ENCODE measurements around the gene ABHD15.
A peak's percentile ranks its signal among the peaks of the same experiment; 100 is the strongest.

ABHD15 gene

GRCh38 chr17:29607557-29608195, 40.8 kb upstream of the ABHD15 start:
- no peak for DNase-seq (ENCODE audit: low read depth)
- no peak overlapping the region for H3K4me3 ChIP-seq (ENCODE audit: low read depth, low read length)
- TF ChIP-seq MAX (IDR thresholded peaks at IDR 0.05; ENCODE audit: low read depth, low read length) (no peak), MYC (IDR thresholded peaks at IDR 0.05; ENCODE audit: low read depth, low read length) (no peak), CTCF (IDR thresholded peaks at IDR 0.05; ENCODE audit: low read depth, low read length) (no peak), POLR2A (IDR thresholded peaks at IDR 0.05; ENCODE audit: extremely low read depth, insufficient read length) (no peak)

GRCh38 chr17:29603109-29603674, 36.4 kb upstream of the ABHD15 start:
- no peak for DNase-seq (ENCODE audit: low read depth)
- TF ChIP-seq MYC (IDR thresholded peaks at IDR 0.05; ENCODE audit: low read depth, low read length) (no peak), MAX (IDR thresholded peaks at IDR 0.05; ENCODE audit: low read depth, low read length) (no peak), POLR2A (IDR thresholded peaks at IDR 0.05; ENCODE audit: extremely low read depth, insufficient read length) (no peak), CTCF (IDR thresholded peaks at IDR 0.05; ENCODE audit: low read depth, low read length) (no peak)
- no peak overlapping the region for H3K4me3 ChIP-seq (ENCODE audit: low read depth, low read length)

- H3K4me3 ChIP-seq (ENCODE audit: low read depth, low read length): no peak overlapping the region
- DNase-seq (ENCODE audit: low read depth): peak; percentile 82
- TF ChIP-seq CTCF (IDR thresholded peaks at IDR 0.05; ENCODE audit: low read depth, low read length) (no peak), MAX (IDR thresholded peaks at IDR 0.05; ENCODE audit: low read depth, low read length) (no peak), POLR2A (IDR thresholded peaks at IDR 0.05; ENCODE audit: extremely low read depth, insufficient read length) (no peak), MYC (IDR thresholded peaks at IDR 0.05; ENCODE audit: low read depth, low read length) (no peak)
Observed at GRCh38 chr17:29597361-29598172, 30.7 kb upstream of the ABHD15 start.

GRCh38 chr17:29596811-29597210, 30.0 kb upstream of the ABHD15 start:
- DNase-seq (ENCODE audit: low read depth): peak; percentile 47
- no peak overlapping the region for H3K4me3 ChIP-seq (ENCODE audit: low read depth, low read length)
- no peak for TF ChIP-seq MAX (IDR thresholded peaks at IDR 0.05; ENCODE audit: low read depth, low read length)
- no peak for TF ChIP-seq POLR2A (IDR thresholded peaks at IDR 0.05; ENCODE audit: extremely low read depth, insufficient read length)
- no peak for TF ChIP-seq CTCF (IDR thresholded peaks at IDR 0.05; ENCODE audit: low read depth, low read length)
- TF ChIP-seq MYC (IDR thresholded peaks at IDR 0.05; ENCODE audit: low read depth, low read length): no peak

GRCh38 chr17:29595943-29596774, 29.3 kb upstream of the ABHD15 start:
- TF ChIP-seq CTCF (IDR thresholded peaks at IDR 0.05; ENCODE audit: low read depth, low read length): no peak
- TF ChIP-seq MAX (IDR thresholded peaks at IDR 0.05; ENCODE audit: low read depth, low read length): no peak
- no peak for TF ChIP-seq MYC (IDR thresholded peaks at IDR 0.05; ENCODE audit: low read depth, low read length)
- TF ChIP-seq POLR2A (IDR thresholded peaks at IDR 0.05; ENCODE audit: extremely low read depth, insufficient read length): no peak
- H3K4me3 ChIP-seq (ENCODE audit: low read depth, low read length): no peak overlapping the region
- DNase-seq (ENCODE audit: low read depth): no peak
